HEK293 (cell line): ENCODE measurements around the gene CAP2.

Experiments used
- CTCF ChIA-PET: fragments of 350-600 bp; formaldehyde crosslinking; extraction: SDS; loops from one replicate; lab custom pipeline; 2021; ENCODE audit warnings: antibody characterized with exemption; lab: Yijun Ruan, JAX
- POLR2A ChIA-PET: fragments of 300-600 bp; formaldehyde crosslinking; extraction: SDS; loops from one replicate; lab custom pipeline; 2020; ENCODE audit warnings: antibody characterized with exemption, inconsistent platforms; lab: Yijun Ruan, JAX
- H3K27ac ChIP-seq: fragments of 200-500 bp; sonication (Bioruptor generic); 2 replicates; pipeline ENCODE4 v1.5.1; 2014; ENCODE audit warnings: low read depth, low read length, control low read depth, inconsistent platforms; ENCODE audit errors: extremely low read depth
- H3K36me3 ChIP-seq, 2 experiments: fragments of 200-500 bp in 1 of 2; sonication (Bioruptor generic) in 1 of 2; 1 replicate in 1 of 2; 2 replicates in 1 of 2; pipeline ENCODE4 v1.5.1; 2014 to 2017; ENCODE audit warnings: inconsistent platforms in 2 of 2, low read length in 2 of 2; ENCODE audit not compliant: control insufficient read depth in 2 of 2, insufficient read depth in 1 of 2
- H3K4me1 ChIP-seq: fragments of 200-500 bp; sonication (Bioruptor generic); 2 replicates; pipeline ENCODE4 v1.5.1; 2014; ENCODE audit warnings: mild to moderate bottlenecking, low read length, inconsistent platforms; ENCODE audit not compliant: control insufficient read depth, insufficient read depth
- H3K4me3 ChIP-seq: 2 replicates; pipeline ENCODE4 v1.5.1; 2011; ENCODE audit warnings: low read depth, mild to moderate bottlenecking, control low read depth, low read length, moderate library complexity
- H3K9me3 ChIP-seq: fragments of 200-500 bp; sonication (Bioruptor generic); 2 replicates; pipeline ENCODE4 v1.5.1; 2014; ENCODE audit warnings: low read depth, low read length, inconsistent platforms; ENCODE audit not compliant: control insufficient read depth, insufficient read depth
- CTCF ChIP-seq: fragments of 450-650 bp; formaldehyde crosslinking; IDR thresholded peaks from 2 replicates; pipeline ENCODE4 v1.5.1; 2016; ENCODE audit warnings: missing biosample characterization, missing genetic modification characterization
- EGR2 ChIP-seq: fragments of 450-650 bp; formaldehyde crosslinking; IDR thresholded peaks from 2 replicates; pipeline ENCODE4 v1.5.1; 2016; ENCODE audit warnings: low read depth, missing biosample characterization, missing genetic modification characterization
- GLI2 ChIP-seq: fragments of 450-650 bp; formaldehyde crosslinking; IDR thresholded peaks from 2 replicates; pipeline ENCODE4; 2017; ENCODE audit warnings: missing biosample characterization, missing genetic modification characterization, low read depth, borderline replicate concordance
- MEIS1 ChIP-seq: sonication (generic); formaldehyde crosslinking; IDR thresholded peaks from 2 replicates; pipeline ENCODE4 v1.8.1; 2022; ENCODE audit warnings: missing genetic modification reagents, mild to moderate bottlenecking, borderline replicate concordance
- OSR2 ChIP-seq: fragments of 450-650 bp; formaldehyde crosslinking; IDR thresholded peaks from 2 replicates; pipeline ENCODE4 v1.5.1; 2016; ENCODE audit warnings: missing biosample characterization, missing genetic modification characterization
- SCRT2 ChIP-seq: fragments of 450-650 bp; formaldehyde crosslinking; IDR thresholded peaks from 2 replicates; pipeline ENCODE4 v1.5.1; 2016; ENCODE audit warnings: missing biosample characterization, missing genetic modification characterization
- ZFHX2 ChIP-seq: fragments of 450-650 bp; formaldehyde crosslinking; conservative IDR thresholded peaks from 2 replicates; pipeline ENCODE4 v1.5.1; 2016; ENCODE audit warnings: missing biosample characterization, missing genetic modification characterization
- ZFP37 ChIP-seq: fragments of 450-650 bp; formaldehyde crosslinking; IDR thresholded peaks from 2 replicates; pipeline ENCODE4 v1.5.1; 2016; ENCODE audit warnings: missing biosample characterization, missing genetic modification characterization
- ZNF114 ChIP-seq: fragments of 450-650 bp; formaldehyde crosslinking; IDR thresholded peaks from 2 replicates; pipeline ENCODE4 v1.5.0; 2017; ENCODE audit warnings: missing biosample characterization, missing genetic modification characterization
- ZNF211 ChIP-seq: fragments of 450-650 bp; formaldehyde crosslinking; IDR thresholded peaks from 2 replicates; pipeline ENCODE4 v1.5.1; 2016; ENCODE audit warnings: low read depth, missing biosample characterization, missing genetic modification characterization
- ZNF311 ChIP-seq: fragments of 450-650 bp; formaldehyde crosslinking; IDR thresholded peaks from 2 replicates; pipeline ENCODE4 v1.5.1; 2017; ENCODE audit warnings: missing biosample characterization, missing genetic modification characterization, borderline replicate concordance
- ZNF416 ChIP-seq: fragments of 450-650 bp; formaldehyde crosslinking; IDR thresholded peaks from 2 replicates; pipeline ENCODE4 v1.5.1; 2016; ENCODE audit warnings: missing biosample characterization, missing genetic modification characterization
- ZNF423 ChIP-seq: fragments of 450-650 bp; formaldehyde crosslinking; IDR thresholded peaks from 2 replicates; pipeline ENCODE4 v1.5.1; 2016; ENCODE audit warnings: missing biosample characterization, missing genetic modification characterization
- ZNF521 ChIP-seq: fragments of 450-650 bp; formaldehyde crosslinking; IDR thresholded peaks from 2 replicates; pipeline ENCODE4 v1.5.1; 2017; ENCODE audit warnings: missing biosample characterization, mild to moderate bottlenecking, missing genetic modification characterization
- ZNF529 ChIP-seq: fragments of 450-650 bp; formaldehyde crosslinking; IDR thresholded peaks from 2 replicates; pipeline ENCODE4 v1.5.1; 2017; ENCODE audit warnings: missing genetic modification characterization, missing biosample characterization; ENCODE audit not compliant: insufficient replicate concordance
- ZNF560 ChIP-seq: fragments of 450-650 bp; formaldehyde crosslinking; IDR thresholded peaks from 2 replicates; pipeline ENCODE4 v1.5.1; 2017; ENCODE audit warnings: missing biosample characterization, missing genetic modification characterization, borderline replicate concordance
- ZNF670 ChIP-seq: fragments of 450-650 bp; formaldehyde crosslinking; IDR thresholded peaks from 2 replicates; pipeline ENCODE4 v1.5.1; 2016; ENCODE audit warnings: missing biosample characterization, missing genetic modification characterization, low read depth
- ZNF701 ChIP-seq: fragments of 450-650 bp; formaldehyde crosslinking; IDR thresholded peaks from 2 replicates; pipeline ENCODE4 v1.5.1; 2016; ENCODE audit warnings: missing biosample characterization, missing genetic modification characterization
- TF ChIP-seq, protein P1 (sequence below): fragments of 450-650 bp; formaldehyde crosslinking; IDR thresholded peaks from 2 replicates; pipeline ENCODE4 v1.5.1; 2016; ENCODE audit warnings: missing biosample characterization, missing genetic modification characterization
- TF ChIP-seq, protein P2 (sequence below): fragments of 450-650 bp; formaldehyde crosslinking; IDR thresholded peaks from 2 replicates; pipeline ENCODE4 v1.5.1; 2016; ENCODE audit warnings: missing biosample characterization, missing genetic modification characterization
- TF ChIP-seq, protein P3 (sequence below): fragments of 450-650 bp; formaldehyde crosslinking; IDR thresholded peaks from 2 replicates; pipeline ENCODE4 v1.5.1; 2017; ENCODE audit warnings: missing biosample characterization, missing genetic modification characterization

CAP2 gene

DNA sequence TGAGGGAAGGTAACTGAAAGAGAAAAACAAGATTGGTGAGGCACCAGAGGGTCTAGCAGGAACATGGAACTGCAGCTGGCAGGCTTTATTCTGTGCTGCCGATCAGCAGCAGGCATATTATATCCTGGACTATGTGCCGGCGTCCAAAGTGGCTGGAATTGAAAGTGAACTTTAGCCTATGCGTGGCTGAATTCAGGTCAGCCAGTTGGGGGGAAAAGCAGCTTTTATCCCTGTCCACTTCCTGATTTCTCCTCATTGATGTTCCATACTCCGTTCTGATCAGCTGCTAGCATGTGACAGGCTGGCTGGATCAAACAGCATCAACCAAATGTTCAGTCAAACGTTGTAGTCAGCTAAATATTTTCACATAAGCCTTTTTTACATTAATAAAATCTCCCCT is 99.0 kb downstream of the CAP2 start:
- ChIA-PET POLR2A (no interaction called here), CTCF (no interaction called here)
- Histone ChIP-seq H3K4me1 (peaks cover 23% of the 10 kb centered on the region), H3K4me3 (no peak overlapping the region), H3K27ac (no peak overlapping the region), H3K36me3 (no peaks in the 10 kb centered on the region), H3K9me3 (no peaks in the 10 kb centered on the region)
- TF ChIP-seq ZFP37 (no peak), EGR2 (tag by site-specific recombination) (no peak), CTCF (tag by site-specific recombination) (no peak), ZFHX2 (no peak), ZNF211 (tag by site-specific recombination) (no peak), MEIS1 (CRISPR knock-in tag) (no peak), ZNF114 (tag by site-specific recombination) (no peak), GLI2 (tag by site-specific recombination) (no peak), ZNF311 (tag by site-specific recombination) (no peak), ZNF560 (tag by site-specific recombination) (no peak), ZNF670 (tag by site-specific recombination) (no peak)
- TF ChIP-seq, protein P1, sequence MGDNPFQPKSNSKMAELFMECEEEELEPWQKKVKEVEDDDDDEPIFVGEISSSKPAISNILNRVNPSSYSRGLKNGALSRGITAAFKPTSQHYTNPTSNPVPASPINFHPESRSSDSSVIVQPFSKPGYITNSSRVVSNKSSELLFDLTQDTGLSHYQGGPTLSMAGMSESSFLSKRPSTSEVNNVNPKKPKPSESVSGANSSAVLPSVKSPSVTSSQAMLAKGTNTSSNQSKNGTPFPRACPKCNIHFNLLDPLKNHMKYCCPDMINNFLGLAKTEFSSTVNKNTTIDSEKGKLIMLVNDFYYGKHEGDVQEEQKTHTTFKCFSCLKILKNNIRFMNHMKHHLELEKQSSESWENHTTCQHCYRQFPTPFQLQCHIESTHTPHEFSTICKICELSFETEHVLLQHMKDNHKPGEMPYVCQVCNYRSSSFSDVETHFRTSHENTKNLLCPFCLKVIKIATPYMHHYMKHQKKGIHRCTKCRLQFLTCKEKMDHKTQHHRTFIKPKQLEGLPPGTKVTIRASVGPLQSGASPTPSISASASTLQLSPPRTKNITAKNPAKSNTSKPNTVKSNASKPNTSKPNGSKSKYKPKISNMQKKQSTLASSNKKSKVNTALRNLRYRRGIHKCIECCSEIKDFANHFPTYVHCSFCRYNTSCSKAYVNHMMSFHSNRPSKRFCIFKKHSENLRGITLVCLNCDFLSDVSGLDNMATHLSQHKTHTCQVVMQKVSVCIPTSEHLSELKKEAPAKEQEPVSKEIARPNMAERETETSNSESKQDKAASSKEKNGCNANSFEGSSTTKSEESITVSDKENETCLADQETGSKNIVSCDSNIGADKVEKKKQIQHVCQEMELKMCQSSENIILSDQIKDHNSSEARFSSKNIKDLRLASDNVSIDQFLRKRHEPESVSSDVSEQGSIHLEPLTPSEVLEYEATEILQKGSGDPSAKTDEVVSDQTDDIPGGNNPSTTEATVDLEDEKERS (tag by site-specific recombination): no peak
- TF ChIP-seq, protein P2, sequence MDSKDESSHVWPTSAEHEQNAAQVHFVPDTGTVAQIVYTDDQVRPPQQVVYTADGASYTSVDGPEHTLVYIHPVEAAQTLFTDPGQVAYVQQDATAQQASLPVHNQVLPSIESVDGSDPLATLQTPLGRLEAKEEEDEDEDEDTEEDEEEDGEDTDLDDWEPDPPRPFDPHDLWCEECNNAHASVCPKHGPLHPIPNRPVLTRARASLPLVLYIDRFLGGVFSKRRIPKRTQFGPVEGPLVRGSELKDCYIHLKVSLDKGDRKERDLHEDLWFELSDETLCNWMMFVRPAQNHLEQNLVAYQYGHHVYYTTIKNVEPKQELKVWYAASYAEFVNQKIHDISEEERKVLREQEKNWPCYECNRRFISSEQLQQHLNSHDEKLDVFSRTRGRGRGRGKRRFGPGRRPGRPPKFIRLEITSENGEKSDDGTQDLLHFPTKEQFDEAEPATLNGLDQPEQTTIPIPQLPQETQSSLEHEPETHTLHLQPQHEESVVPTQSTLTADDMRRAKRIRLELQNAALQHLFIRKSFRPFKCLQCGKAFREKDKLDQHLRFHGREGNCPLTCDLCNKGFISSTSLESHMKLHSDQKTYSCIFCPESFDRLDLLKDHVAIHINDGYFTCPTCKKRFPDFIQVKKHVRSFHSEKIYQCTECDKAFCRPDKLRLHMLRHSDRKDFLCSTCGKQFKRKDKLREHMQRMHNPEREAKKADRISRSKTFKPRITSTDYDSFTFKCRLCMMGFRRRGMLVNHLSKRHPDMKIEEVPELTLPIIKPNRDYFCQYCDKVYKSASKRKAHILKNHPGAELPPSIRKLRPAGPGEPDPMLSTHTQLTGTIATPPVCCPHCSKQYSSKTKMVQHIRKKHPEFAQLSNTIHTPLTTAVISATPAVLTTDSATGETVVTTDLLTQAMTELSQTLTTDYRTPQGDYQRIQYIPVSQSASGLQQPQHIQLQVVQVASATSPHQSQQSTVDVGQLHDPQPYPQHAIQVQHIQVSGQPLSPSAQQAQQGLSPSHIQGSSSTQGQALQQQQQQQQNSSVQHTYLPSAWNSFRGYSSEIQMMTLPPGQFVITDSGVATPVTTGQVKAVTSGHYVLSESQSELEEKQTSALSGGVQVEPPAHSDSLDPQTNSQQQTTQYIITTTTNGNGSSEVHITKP (tag by site-specific recombination): no peak
- TF ChIP-seq, protein P3, sequence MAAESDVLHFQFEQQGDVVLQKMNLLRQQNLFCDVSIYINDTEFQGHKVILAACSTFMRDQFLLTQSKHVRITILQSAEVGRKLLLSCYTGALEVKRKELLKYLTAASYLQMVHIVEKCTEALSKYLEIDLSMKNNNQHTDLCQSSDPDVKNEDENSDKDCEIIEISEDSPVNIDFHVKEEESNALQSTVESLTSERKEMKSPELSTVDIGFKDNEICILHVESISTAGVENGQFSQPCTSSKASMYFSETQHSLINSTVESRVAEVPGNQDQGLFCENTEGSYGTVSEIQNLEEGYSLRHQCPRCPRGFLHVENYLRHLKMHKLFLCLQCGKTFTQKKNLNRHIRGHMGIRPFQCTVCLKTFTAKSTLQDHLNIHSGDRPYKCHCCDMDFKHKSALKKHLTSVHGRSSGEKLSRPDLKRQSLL (tag by site-specific recombination): no peak

- Histone ChIP-seq H3K4me1 (peaks cover 31% of the 10 kb centered on the region), H3K36me3 (no peaks in the 10 kb centered on the region), H3K4me3 (no peak overlapping the region), H3K9me3 (no peaks in the 10 kb centered on the region), H3K27ac (no peak overlapping the region)
- no peak for TF ChIP-seq OSR2 (tag by site-specific recombination)
- no peak for TF ChIP-seq ZNF701
- TF ChIP-seq ZNF560 (tag by site-specific recombination): no peak
- no peak for TF ChIP-seq ZNF423 (tag by site-specific recombination)
- no peak for TF ChIP-seq ZNF416 (tag by site-specific recombination)
- no peak for TF ChIP-seq SCRT2
- TF ChIP-seq ZNF521 (tag by site-specific recombination): no peak
- TF ChIP-seq ZNF529 (tag by site-specific recombination): no peak
- ChIA-PET POLR2A (no interaction called here), CTCF (interaction anchor here (0.6 kb wide), 1 partner anchor 42 kb away, joined by 3 read pairs; no protein-coding TSS in a partner anchor)
These were observed 99.9 kb downstream of the CAP2 start for GRCh38 chr6:17493286-17493685.
